K562 (cell line): ENCODE measurements around the gene SPPL3. TPM values are rescaled to one million over a fixed set of nuclear protein-coding genes. Genes with fewer than 3 reads are reported as not detected.

Experiments used
- BDP1 ChIP-seq: IDR thresholded peaks from 3 replicates; pipeline ENCODE4 v1.6.1; 2011; ENCODE audit not compliant: insufficient read length, insufficient read depth
- DPF2 ChIP-seq: fragments of 450-650 bp; IDR thresholded peaks from 2 replicates; pipeline ENCODE4 v1.6.1; 2016
- MEIS2 ChIP-seq: fragments of 450-650 bp; IDR thresholded peaks from 2 replicates; pipeline ENCODE4 v1.6.1; 2014; ENCODE audit warnings: mild to moderate bottlenecking; ENCODE audit not compliant: partially characterized antibody
- PHB ChIP-seq: fragments of 250-450 bp; sonication (Bioruptor Pico); IDR thresholded peaks from 2 replicates; pipeline ENCODE4 v1.5.0; 2021
- PHF21A ChIP-seq: fragments of 450-650 bp; IDR thresholded peaks from 2 replicates; pipeline ENCODE4 v1.6.1; 2017; ENCODE audit warnings: low read depth, borderline replicate concordance
- RAD21 ChIP-seq, 2 experiments: fragments of 250-450 bp in 1 of 2; fragments of 450-650 bp in 1 of 2; sonication (Bioruptor Pico) in 1 of 2; formaldehyde crosslinking in 1 of 2; IDR thresholded peaks in 1 of 2; conservative IDR thresholded peaks in 1 of 2; 2 replicates each; pipeline versions ENCODE4 v1.4.0 to v1.8.0; 2020 to 2022; ENCODE audit warnings: mild to moderate bottlenecking in 2 of 2, moderate library complexity in 1 of 2
- SP1 ChIP-seq: sonication (generic); formaldehyde crosslinking; IDR thresholded peaks from 2 replicates; pipeline ENCODE4 v1.8.1; 2022; ENCODE audit warnings: mild to moderate bottlenecking, missing genetic modification reagents
- YY1 ChIP-seq, 3 experiments: IDR thresholded peaks; 2 replicates each; pipeline ENCODE4 v1.6.1; 2011; ENCODE audit warnings: low read length in 2 of 3, mild to moderate bottlenecking in 2 of 3, moderate library complexity in 2 of 3, borderline replicate concordance in 1 of 3, control low read depth in 1 of 3, low read depth in 1 of 3; ENCODE audit not compliant: insufficient read depth in 3 of 3, insufficient replicate concordance in 2 of 3, control insufficient read depth in 1 of 3, insufficient read length in 1 of 3; ENCODE audit errors: extremely low read depth in 1 of 3
- ZFP1 ChIP-seq: fragments of 450-650 bp; formaldehyde crosslinking; IDR thresholded peaks from 2 replicates; pipeline ENCODE4 v1.4.0; 2020; ENCODE audit warnings: mild to moderate bottlenecking, mixed read lengths
- ZNF121 ChIP-seq: sonication (generic); formaldehyde crosslinking; conservative IDR thresholded peaks from 2 replicates; pipeline ENCODE4 v1.8.0; 2022; ENCODE audit warnings: missing genetic modification reagents
- ZNF239 ChIP-seq: fragments of 250-450 bp; sonication (Bioruptor Pico); IDR thresholded peaks from 2 replicates; pipeline ENCODE4 v1.4.0; 2020; ENCODE audit warnings: mild to moderate bottlenecking
- ZNF324 ChIP-seq: fragments of 250-450 bp; sonication (Bioruptor Pico); IDR thresholded peaks from 2 replicates; pipeline ENCODE4 v1.4.0; 2020; ENCODE audit warnings: mild to moderate bottlenecking
- ZSCAN32 ChIP-seq: fragments of 450-650 bp; formaldehyde crosslinking; IDR thresholded peaks from 2 replicates; pipeline ENCODE4 v1.4.0; 2020; ENCODE audit warnings: mild to moderate bottlenecking, moderate library complexity
- polyA plus RNA-seq, 8 experiments: library from polyadenylated mRNA; depleted of rRNA in 4 of 8; stranded (reverse) in 5 of 8; unstranded in 3 of 8; fragments of >200 nt; fragmentation: Nextera tagmentation in 2 of 8; fragmentation: Illumina TruSeq in 1 of 8; extraction: Ambion mirVana in 2 of 8; extraction: Trizol in 1 of 8; gene quantifications; 2 replicates each; pipeline versions ENCODE4 v1.2.1 to v1.2.3, GENCODE V29; 2011 to 2014; ENCODE audit warnings: inconsistent platforms in 1 of 8, missing spikeins in 1 of 8
- total RNA-seq, 7 experiments: library from RNA; depleted of rRNA in 6 of 7; stranded (reverse); fragments of >200 nt in 6 of 7; fragmentation: Illumina TruSeq in 2 of 7; extraction: Trizol in 2 of 7; gene quantifications; 2 replicates each; pipeline versions ENCODE4 v1.2.1 to v1.2.3, GENCODE V29; 2011 to 2021; ENCODE audit warnings: low replicate concordance in 1 of 7
- TF ChIP-seq, protein P1 (sequence below): sonication (generic); formaldehyde crosslinking; IDR thresholded peaks from 2 replicates; pipeline ENCODE4 v1.8.0; 2022; ENCODE audit warnings: missing genetic modification reagents, mild to moderate bottlenecking, borderline replicate concordance
- TF ChIP-seq, protein P2 (sequence below): fragments of 250-450 bp; sonication (Bioruptor Pico); IDR thresholded peaks from 2 replicates; pipeline ENCODE4 v1.4.0; 2020; ENCODE audit warnings: borderline replicate concordance
- TF ChIP-seq, protein P3 (sequence below): fragments of 250-450 bp; sonication (Bioruptor Pico); IDR thresholded peaks from 2 replicates; pipeline ENCODE4 v1.5.1; 2021; ENCODE audit warnings: mild to moderate bottlenecking
- TF ChIP-seq, protein P4 (sequence below), 2 experiments: fragments of 450-650 bp; conservative IDR thresholded peaks; 2 replicates each; pipeline ENCODE4 v1.6.1; 2017; ENCODE audit warnings: mild to moderate bottlenecking in 2 of 2, moderate library complexity in 2 of 2

Gene SPPL3
- total and polyA plus RNA-seq, 9 of the 15 experiments (the other 6 are each of a cell fraction or from before 2014, with no cell fraction given): 2.9 to 32.1 (median 7.1) TPM

DNA sequence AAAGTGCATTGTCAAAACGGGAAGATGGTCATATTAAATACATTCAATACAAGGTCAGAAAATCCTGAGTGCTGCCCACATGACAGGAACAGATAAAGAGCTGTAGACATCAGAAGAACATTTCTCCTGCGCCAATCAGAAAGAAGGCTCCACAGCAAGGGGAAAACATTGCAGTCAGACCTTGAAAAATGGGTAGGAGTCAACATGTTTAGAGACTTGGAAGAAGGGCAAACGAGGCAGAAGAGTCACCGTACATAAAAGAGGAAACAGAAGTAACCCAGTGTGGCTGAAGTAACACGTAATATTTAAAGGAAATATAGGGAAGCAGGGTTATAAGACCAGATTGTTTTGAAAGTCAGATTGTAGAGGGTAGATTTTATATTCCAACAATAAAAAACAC is 11.9 kb downstream of the SPPL3 start (continued):
- TF ChIP-seq, protein P1, sequence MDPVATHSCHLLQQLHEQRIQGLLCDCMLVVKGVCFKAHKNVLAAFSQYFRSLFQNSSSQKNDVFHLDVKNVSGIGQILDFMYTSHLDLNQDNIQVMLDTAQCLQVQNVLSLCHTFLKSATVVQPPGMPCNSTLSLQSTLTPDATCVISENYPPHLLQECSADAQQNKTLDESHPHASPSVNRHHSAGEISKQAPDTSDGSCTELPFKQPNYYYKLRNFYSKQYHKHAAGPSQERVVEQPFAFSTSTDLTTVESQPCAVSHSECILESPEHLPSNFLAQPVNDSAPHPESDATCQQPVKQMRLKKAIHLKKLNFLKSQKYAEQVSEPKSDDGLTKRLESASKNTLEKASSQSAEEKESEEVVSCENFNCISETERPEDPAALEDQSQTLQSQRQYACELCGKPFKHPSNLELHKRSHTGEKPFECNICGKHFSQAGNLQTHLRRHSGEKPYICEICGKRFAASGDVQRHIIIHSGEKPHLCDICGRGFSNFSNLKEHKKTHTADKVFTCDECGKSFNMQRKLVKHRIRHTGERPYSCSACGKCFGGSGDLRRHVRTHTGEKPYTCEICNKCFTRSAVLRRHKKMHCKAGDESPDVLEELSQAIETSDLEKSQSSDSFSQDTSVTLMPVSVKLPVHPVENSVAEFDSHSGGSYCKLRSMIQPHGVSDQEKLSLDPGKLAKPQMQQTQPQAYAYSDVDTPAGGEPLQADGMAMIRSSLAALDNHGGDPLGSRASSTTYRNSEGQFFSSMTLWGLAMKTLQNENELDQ (CRISPR knock-in tag): no peak
- TF ChIP-seq ZNF324 (CRISPR knock-in tag) (no peak), ZNF121 (CRISPR knock-in tag) (no peak), YY1 (IDR thresholded peaks at IDR 0.05; ENCODE audit: borderline replicate concordance in 1 of 3, control insufficient read depth in 1 of 3, extremely low read depth in 1 of 3, insufficient read depth in 3 of 3, insufficient read length in 1 of 3, insufficient replicate concordance in 2 of 3, low read depth in 1 of 3, low read length in 2 of 3) (no peak), DPF2 (peak; percentile 29; the same call in 1 of the 2 replicates), ZFP1 (CRISPR knock-in tag) (no peak), PHF21A (no peak), SP1 (CRISPR knock-in tag) (no peak), ZSCAN32 (CRISPR knock-in tag) (no peak), ZNF239 (no peak), RAD21 (CRISPR knock-in tag; conservative IDR thresholded peaks at IDR 0.05 in 1 of 2, IDR thresholded peaks at IDR 0.05 in 1 of 2) (no peak), PHB (no peak), MEIS2 (peak; percentile 33), BDP1 (no peak)
- TF ChIP-seq, protein P2, sequence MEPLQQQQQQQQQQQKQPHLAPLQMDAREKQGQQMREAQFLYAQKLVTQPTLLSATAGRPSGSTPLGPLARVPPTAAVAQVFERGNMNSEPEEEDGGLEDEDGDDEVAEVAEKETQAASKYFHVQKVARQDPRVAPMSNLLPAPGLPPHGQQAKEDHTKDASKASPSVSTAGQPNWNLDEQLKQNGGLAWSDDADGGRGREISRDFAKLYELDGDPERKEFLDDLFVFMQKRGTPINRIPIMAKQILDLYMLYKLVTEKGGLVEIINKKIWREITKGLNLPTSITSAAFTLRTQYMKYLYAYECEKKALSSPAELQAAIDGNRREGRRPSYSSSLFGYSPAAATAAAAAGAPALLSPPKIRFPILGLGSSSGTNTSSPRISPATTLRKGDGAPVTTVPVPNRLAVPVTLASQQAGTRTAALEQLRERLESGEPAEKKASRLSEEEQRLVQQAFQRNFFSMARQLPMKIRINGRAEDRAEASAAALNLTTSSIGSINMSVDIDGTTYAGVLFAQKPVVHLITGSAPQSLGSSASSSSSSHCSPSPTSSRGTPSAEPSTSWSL (CRISPR knock-in tag): no peak
- TF ChIP-seq, protein P3, sequence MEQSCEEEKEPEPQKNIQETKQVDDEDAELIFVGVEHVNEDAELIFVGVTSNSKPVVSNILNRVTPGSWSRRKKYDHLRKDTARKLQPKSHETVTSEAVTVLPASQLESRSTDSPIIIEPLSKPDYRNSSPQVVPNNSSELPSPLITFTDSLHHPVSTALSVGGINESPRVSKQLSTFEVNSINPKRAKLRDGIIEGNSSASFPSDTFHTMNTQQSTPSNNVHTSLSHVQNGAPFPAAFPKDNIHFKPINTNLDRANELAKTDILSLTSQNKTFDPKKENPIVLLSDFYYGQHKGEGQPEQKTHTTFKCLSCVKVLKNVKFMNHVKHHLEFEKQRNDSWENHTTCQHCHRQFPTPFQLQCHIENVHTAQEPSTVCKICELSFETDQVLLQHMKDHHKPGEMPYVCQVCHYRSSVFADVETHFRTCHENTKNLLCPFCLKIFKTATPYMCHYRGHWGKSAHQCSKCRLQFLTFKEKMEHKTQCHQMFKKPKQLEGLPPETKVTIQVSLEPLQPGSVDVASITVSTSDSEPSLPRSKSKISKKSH (CRISPR knock-in tag): no peak
- TF ChIP-seq, protein P4, sequence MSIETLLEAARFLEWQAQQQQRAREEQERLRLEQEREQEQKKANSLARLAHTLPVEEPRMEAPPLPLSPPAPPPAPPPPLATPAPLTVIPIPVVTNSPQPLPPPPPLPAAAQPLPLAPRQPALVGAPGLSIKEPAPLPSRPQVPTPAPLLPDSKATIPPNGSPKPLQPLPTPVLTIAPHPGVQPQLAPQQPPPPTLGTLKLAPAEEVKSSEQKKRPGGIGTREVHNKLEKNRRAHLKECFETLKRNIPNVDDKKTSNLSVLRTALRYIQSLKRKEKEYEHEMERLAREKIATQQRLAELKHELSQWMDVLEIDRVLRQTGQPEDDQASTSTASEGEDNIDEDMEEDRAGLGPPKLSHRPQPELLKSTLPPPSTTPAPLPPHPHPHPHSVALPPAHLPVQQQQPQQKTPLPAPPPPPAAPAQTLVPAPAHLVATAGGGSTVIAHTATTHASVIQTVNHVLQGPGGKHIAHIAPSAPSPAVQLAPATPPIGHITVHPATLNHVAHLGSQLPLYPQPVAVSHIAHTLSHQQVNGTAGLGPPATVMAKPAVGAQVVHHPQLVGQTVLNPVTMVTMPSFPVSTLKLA (conservative IDR thresholded peaks at IDR 0.05): 0 out of 4 replicates have a peak, but pooled peaks of 1 of the 2 experiments have one; percentile 27
